ENCODE measurements around the gene PC.

The PC gene

GRCh38 chr11:66907751-66908630, 50.2 kb downstream of the PC start:
- no peak overlapping the region for H3K27ac ChIP-seq (ENCODE audit: low read length, poor library complexity, severe bottlenecking)
- no peak overlapping the region for H3K23ac ChIP-seq (ENCODE audit: low read length in 2 of 2)
- H4K91ac ChIP-seq (ENCODE audit: low read length): no peak overlapping the region
- peaks cover 0 to 6% of the 10 kb centered on the region in 2 experiments for H3K36me3 ChIP-seq (ENCODE audit: control insufficient read depth in 1 of 2, insufficient read depth in 2 of 2, low read depth in 1 of 2, low read length in 2 of 2)
- no peak overlapping the region for H2BK5ac ChIP-seq (ENCODE audit: low read depth, low read length, poor library complexity, severe bottlenecking)
- no peak overlapping the region for H3K4me3 ChIP-seq (ENCODE audit: insufficient read depth in 1 of 2, low read depth in 1 of 2, low read length in 2 of 2)
- H2AK5ac ChIP-seq (ENCODE audit: low read length, severe bottlenecking): peak overlapping the region; percentile 8
- peaks cover 9% of the 10 kb centered on the region for H3K79me1 ChIP-seq (replicated peaks; ENCODE audit: low read length, poor library complexity, severe bottlenecking)
- no peak overlapping the region for H3K14ac ChIP-seq (ENCODE audit: low read length in 2 of 2)
- H3K27me3 ChIP-seq (ENCODE audit: control insufficient read depth in 1 of 2, insufficient read depth in 1 of 2, low read length in 2 of 2): no peaks in the 10 kb centered on the region
- no peaks in the 10 kb centered on the region for H3K9me3 ChIP-seq (ENCODE audit: control insufficient read depth, low read length)
- no peak overlapping the region for H3K4me2 ChIP-seq (ENCODE audit: low read length, poor library complexity, severe bottlenecking)
- no peak overlapping the region for H4K8ac ChIP-seq (ENCODE audit: low read length)
- DNase-seq: peak; percentile 41
- H2BK15ac ChIP-seq (ENCODE audit: low read depth, poor library complexity, severe bottlenecking): no peak overlapping the region
- peak overlapping the region in 1 of 2 experiments; percentile 4 for H3K4ac ChIP-seq (ENCODE audit: low read depth in 1 of 2, low read length in 2 of 2)
- H2AFZ ChIP-seq (ENCODE audit: low read depth, low read length): no peak overlapping the region
- H3K18ac ChIP-seq (ENCODE audit: low read depth in 1 of 2, low read length in 2 of 2): no peak overlapping the region
- H3K4me1 ChIP-seq (ENCODE audit: control insufficient read depth, insufficient read depth, low read depth, low read length): peaks cover 21% of the 10 kb centered on the region
- no peak overlapping the region for H3K9ac ChIP-seq (ENCODE audit: low read length)
- 65% methylated on average over 8 of the region's 9 CpGs for WGBS
- H2BK120ac ChIP-seq (ENCODE audit: low read depth, low read length): no peak overlapping the region
- peak overlapping the region in 1 of 2 experiments; percentile 52 for H2BK12ac ChIP-seq (ENCODE audit: low read length in 2 of 2)

GRCh38 chr11:66906061-66906733, 52.0 kb downstream of the PC start:
- peak overlapping the region; percentile 40 for H3K9ac ChIP-seq (ENCODE audit: low read length)
- H2AK5ac ChIP-seq (ENCODE audit: low read length, severe bottlenecking): no peak overlapping the region
- peaks cover 0 to 6% of the 10 kb centered on the region in 2 experiments for H3K36me3 ChIP-seq (ENCODE audit: control insufficient read depth in 1 of 2, insufficient read depth in 2 of 2, low read depth in 1 of 2, low read length in 2 of 2)
- no peak for DNase-seq
- no peak overlapping the region for H4K91ac ChIP-seq (ENCODE audit: low read length)
- no peaks in the 10 kb centered on the region for H3K27me3 ChIP-seq (ENCODE audit: control insufficient read depth in 1 of 2, insufficient read depth in 1 of 2, low read length in 2 of 2)
- H3K4me3 ChIP-seq (ENCODE audit: insufficient read depth in 1 of 2, low read depth in 1 of 2, low read length in 2 of 2): no peak overlapping the region
- no peaks in the 10 kb centered on the region for H3K9me3 ChIP-seq (ENCODE audit: control insufficient read depth, low read length)
- H3K4ac ChIP-seq (ENCODE audit: low read depth in 1 of 2, low read length in 2 of 2): no peak overlapping the region
- no peak overlapping the region for H2BK120ac ChIP-seq (ENCODE audit: low read depth, low read length)
- no peak overlapping the region for H2BK15ac ChIP-seq (ENCODE audit: low read depth, poor library complexity, severe bottlenecking)
- H3K4me2 ChIP-seq (ENCODE audit: low read length, poor library complexity, severe bottlenecking): no peak overlapping the region
- H3K27ac ChIP-seq (ENCODE audit: low read length, poor library complexity, severe bottlenecking): no peak overlapping the region
- no peak overlapping the region for H4K8ac ChIP-seq (ENCODE audit: low read length)
- H3K14ac ChIP-seq (ENCODE audit: low read length in 2 of 2): no peak overlapping the region
- no peak overlapping the region for H2BK5ac ChIP-seq (ENCODE audit: low read depth, low read length, poor library complexity, severe bottlenecking)
- H3K18ac ChIP-seq (ENCODE audit: low read depth in 1 of 2, low read length in 2 of 2): peak overlapping the region in 1 of 2 experiments; percentile 28
- H2BK12ac ChIP-seq (ENCODE audit: low read length in 2 of 2): peak overlapping the region in 1 of 2 experiments; percentile 37
- H3K23ac ChIP-seq (ENCODE audit: low read length in 2 of 2): no peak overlapping the region
- peaks cover 2% of the 10 kb centered on the region for H3K79me1 ChIP-seq (replicated peaks; ENCODE audit: low read length, poor library complexity, severe bottlenecking)
- H2AFZ ChIP-seq (ENCODE audit: low read depth, low read length): no peak overlapping the region
- peaks cover 30% of the 10 kb centered on the region for H3K4me1 ChIP-seq (ENCODE audit: control insufficient read depth, insufficient read depth, low read depth, low read length)
- WGBS: 68% methylated on average over 14 of the region's 14 CpGs

GRCh38 chr11:66905631-66906030, 52.6 kb downstream of the PC start:
- peaks cover 0 to 6% of the 10 kb centered on the region in 2 experiments for H3K36me3 ChIP-seq (ENCODE audit: control insufficient read depth in 1 of 2, insufficient read depth in 2 of 2, low read depth in 1 of 2, low read length in 2 of 2)
- H3K9me3 ChIP-seq (ENCODE audit: control insufficient read depth, low read length): no peaks in the 10 kb centered on the region
- H3K4me3 ChIP-seq (ENCODE audit: insufficient read depth in 1 of 2, low read depth in 1 of 2, low read length in 2 of 2): no peak overlapping the region
- no peak overlapping the region for H3K18ac ChIP-seq (ENCODE audit: low read depth in 1 of 2, low read length in 2 of 2)
- H2BK120ac ChIP-seq (ENCODE audit: low read depth, low read length): no peak overlapping the region
- DNase-seq: no peak
- peaks cover 3% of the 10 kb centered on the region for H3K79me1 ChIP-seq (replicated peaks; ENCODE audit: low read length, poor library complexity, severe bottlenecking)
- peak overlapping the region; percentile 57 for H4K91ac ChIP-seq (ENCODE audit: low read length)
- H2BK5ac ChIP-seq (ENCODE audit: low read depth, low read length, poor library complexity, severe bottlenecking): no peak overlapping the region
- no peak overlapping the region for H2AFZ ChIP-seq (ENCODE audit: low read depth, low read length)
- no peak overlapping the region for H2BK15ac ChIP-seq (ENCODE audit: low read depth, poor library complexity, severe bottlenecking)
- H4K8ac ChIP-seq (ENCODE audit: low read length): no peak overlapping the region
- peaks cover 30% of the 10 kb centered on the region for H3K4me1 ChIP-seq (ENCODE audit: control insufficient read depth, insufficient read depth, low read depth, low read length)
- no peak overlapping the region for H3K23ac ChIP-seq (ENCODE audit: low read length in 2 of 2)
- no peaks in the 10 kb centered on the region for H3K27me3 ChIP-seq (ENCODE audit: control insufficient read depth in 1 of 2, insufficient read depth in 1 of 2, low read length in 2 of 2)
- H2BK12ac ChIP-seq (ENCODE audit: low read length in 2 of 2): no peak overlapping the region
- H3K27ac ChIP-seq (ENCODE audit: low read length, poor library complexity, severe bottlenecking): no peak overlapping the region
- no peak overlapping the region for H3K4ac ChIP-seq (ENCODE audit: low read depth in 1 of 2, low read length in 2 of 2)
- H3K4me2 ChIP-seq (ENCODE audit: low read length, poor library complexity, severe bottlenecking): no peak overlapping the region
- 99% methylated on average over 4 of the region's 4 CpGs for WGBS
- H3K14ac ChIP-seq (ENCODE audit: low read length in 2 of 2): no peak overlapping the region
- H2AK5ac ChIP-seq (ENCODE audit: low read length, severe bottlenecking): no peak overlapping the region
- no peak overlapping the region for H3K9ac ChIP-seq (ENCODE audit: low read length)

- no peak overlapping the region for H2AFZ ChIP-seq (ENCODE audit: low read depth, low read length)
- no peak overlapping the region for H3K14ac ChIP-seq (ENCODE audit: low read length in 2 of 2)
- 84% methylated on average over 8 of the region's 8 CpGs for WGBS
- peaks cover 0 to 6% of the 10 kb centered on the region in 2 experiments for H3K36me3 ChIP-seq (ENCODE audit: control insufficient read depth in 1 of 2, insufficient read depth in 2 of 2, low read depth in 1 of 2, low read length in 2 of 2)
- no peak overlapping the region for H2BK15ac ChIP-seq (ENCODE audit: low read depth, poor library complexity, severe bottlenecking)
- no peak for DNase-seq
- no peaks in the 10 kb centered on the region for H3K27me3 ChIP-seq (ENCODE audit: control insufficient read depth in 1 of 2, insufficient read depth in 1 of 2, low read length in 2 of 2)
- peaks cover 3% of the 10 kb centered on the region for H3K79me1 ChIP-seq (replicated peaks; ENCODE audit: low read length, poor library complexity, severe bottlenecking)
- peaks cover 30% of the 10 kb centered on the region for H3K4me1 ChIP-seq (ENCODE audit: control insufficient read depth, insufficient read depth, low read depth, low read length)
- no peak overlapping the region for H3K4me2 ChIP-seq (ENCODE audit: low read length, poor library complexity, severe bottlenecking)
- H4K8ac ChIP-seq (ENCODE audit: low read length): no peak overlapping the region
- no peak overlapping the region for H4K91ac ChIP-seq (ENCODE audit: low read length)
- no peak overlapping the region for H2BK5ac ChIP-seq (ENCODE audit: low read depth, low read length, poor library complexity, severe bottlenecking)
- H2AK5ac ChIP-seq (ENCODE audit: low read length, severe bottlenecking): no peak overlapping the region
- H3K9me3 ChIP-seq (ENCODE audit: control insufficient read depth, low read length): no peaks in the 10 kb centered on the region
- H3K18ac ChIP-seq (ENCODE audit: low read depth in 1 of 2, low read length in 2 of 2): no peak overlapping the region
- H3K27ac ChIP-seq (ENCODE audit: low read length, poor library complexity, severe bottlenecking): no peak overlapping the region
- H3K4me3 ChIP-seq (ENCODE audit: insufficient read depth in 1 of 2, low read depth in 1 of 2, low read length in 2 of 2): no peak overlapping the region
- H3K9ac ChIP-seq (ENCODE audit: low read length): no peak overlapping the region
- no peak overlapping the region for H2BK120ac ChIP-seq (ENCODE audit: low read depth, low read length)
- no peak overlapping the region for H3K23ac ChIP-seq (ENCODE audit: low read length in 2 of 2)
- no peak overlapping the region for H3K4ac ChIP-seq (ENCODE audit: low read depth in 1 of 2, low read length in 2 of 2)
- H2BK12ac ChIP-seq (ENCODE audit: low read length in 2 of 2): no peak overlapping the region
Measured at GRCh38 chr11:66904981-66905521, 53.1 kb downstream of the PC start.
